ENCODE results near the gene ATP6V1E1.

Gene ATP6V1E1

GRCh38 chr22:17579535-17579981, 49.0 kb downstream of the ATP6V1E1 start:
- TF ChIP-seq CTCF (IDR thresholded peaks at IDR 0.05; ENCODE audit: low read depth, low read length): no peak
- no peak for DNase-seq
- H3K36me3 ChIP-seq: no peaks in the 10 kb centered on the region
- H3K9me3 ChIP-seq (ENCODE audit: severe bottlenecking): no peaks in the 10 kb centered on the region
- H3K27me3 ChIP-seq (ENCODE audit: insufficient read depth, low read depth, severe bottlenecking): no peaks in the 10 kb centered on the region
- H3K4me3 ChIP-seq (ENCODE audit: low read depth, low read length): no peak overlapping the region
- H3K27ac ChIP-seq: no peak overlapping the region

- Histone ChIP-seq H3K36me3 (no peaks in the 10 kb centered on the region), H3K9me3 (ENCODE audit: severe bottlenecking) (no peaks in the 10 kb centered on the region), H3K27me3 (ENCODE audit: insufficient read depth, low read depth, severe bottlenecking) (no peaks in the 10 kb centered on the region), H3K27ac (no peak overlapping the region), H3K4me3 (ENCODE audit: low read depth, low read length) (no peak overlapping the region)
- TF ChIP-seq CTCF (IDR thresholded peaks at IDR 0.05; ENCODE audit: low read depth, low read length): no peak
- DNase-seq: no peak
These were observed 50.3 kb downstream of the ATP6V1E1 start for GRCh38 chr22:17578136-17578754.

DNA sequence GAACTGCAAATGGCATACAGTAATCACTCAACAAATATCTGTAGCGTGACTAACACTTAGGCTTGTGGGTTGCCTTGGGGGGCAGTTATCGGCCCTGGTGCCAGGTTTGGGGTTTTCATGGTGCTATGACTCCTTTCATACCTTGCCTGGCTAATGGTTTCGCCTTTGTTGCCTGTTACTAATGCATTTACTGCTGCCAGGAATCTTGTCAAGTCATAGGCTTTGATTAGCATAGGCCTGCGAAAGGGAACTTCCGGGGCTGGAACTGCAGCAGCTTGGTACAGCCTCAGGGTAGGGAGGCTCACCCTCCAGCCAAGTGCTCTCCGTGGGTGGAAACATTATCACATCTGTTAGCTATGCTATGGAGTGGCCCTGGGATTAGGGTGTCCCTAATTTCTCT, 52.1 kb downstream of the ATP6V1E1 start:
- no peak overlapping the region for H3K27ac ChIP-seq
- H3K4me3 ChIP-seq (ENCODE audit: low read depth, low read length): no peak overlapping the region
- no peaks in the 10 kb centered on the region for H3K27me3 ChIP-seq (ENCODE audit: insufficient read depth, low read depth, severe bottlenecking)
- no peak for TF ChIP-seq CTCF (IDR thresholded peaks at IDR 0.05; ENCODE audit: low read depth, low read length)
- no peaks in the 10 kb centered on the region for H3K36me3 ChIP-seq
- no peak for DNase-seq
- H3K9me3 ChIP-seq (ENCODE audit: severe bottlenecking): no peaks in the 10 kb centered on the region

DNA sequence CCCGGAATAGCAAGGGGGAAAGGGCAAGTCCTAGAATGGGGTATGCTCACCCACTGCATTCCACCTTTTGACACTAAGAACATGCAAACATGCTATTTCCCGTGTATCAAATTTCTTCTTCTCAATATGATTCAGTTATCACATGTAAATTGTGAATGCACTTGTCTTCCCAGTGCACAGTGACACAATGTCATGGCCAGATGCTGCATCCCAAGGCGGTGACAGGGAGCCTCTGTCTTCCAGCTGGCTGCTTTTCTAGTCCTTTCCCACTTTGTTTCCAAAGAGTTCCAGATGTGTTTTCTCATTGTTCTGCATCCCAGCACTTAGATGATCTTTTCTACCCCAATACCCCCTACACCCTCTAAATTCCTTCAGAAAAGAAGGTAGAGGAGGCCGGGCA, 52.9 kb downstream of the ATP6V1E1 start:
- Histone ChIP-seq H3K9me3 (ENCODE audit: severe bottlenecking) (no peaks in the 10 kb centered on the region), H3K27me3 (ENCODE audit: insufficient read depth, low read depth, severe bottlenecking) (no peaks in the 10 kb centered on the region), H3K4me3 (ENCODE audit: low read depth, low read length) (no peak overlapping the region), H3K27ac (no peak overlapping the region), H3K36me3 (no peaks in the 10 kb centered on the region)
- no peak for DNase-seq
- TF ChIP-seq CTCF (IDR thresholded peaks at IDR 0.05; ENCODE audit: low read depth, low read length): no peak

GRCh38 chr22:17575151-17575550, 53.4 kb downstream of the ATP6V1E1 start:
- H3K36me3 ChIP-seq: no peaks in the 10 kb centered on the region
- no peak for DNase-seq
- no peak for TF ChIP-seq CTCF (IDR thresholded peaks at IDR 0.05; ENCODE audit: low read depth, low read length)
- H3K4me3 ChIP-seq (ENCODE audit: low read depth, low read length): no peak overlapping the region
- no peaks in the 10 kb centered on the region for H3K27me3 ChIP-seq (ENCODE audit: insufficient read depth, low read depth, severe bottlenecking)
- no peaks in the 10 kb centered on the region for H3K9me3 ChIP-seq (ENCODE audit: severe bottlenecking)
- H3K27ac ChIP-seq: no peak overlapping the region

Data from WERI-Rb-1 (cell line).